Neuronal stem cell (in vitro differentiated cells): ENCODE measurements around the gene ETF1.
A peak's percentile ranks its signal among the peaks of the same experiment; 100 is the strongest.

Source experiments
- DNase-seq: peaks from one replicate; pipeline ENCODE4 v3.0.0-alpha.2; 2013; ENCODE audit warnings: low spot score
- H2AFZ ChIP-seq: one replicate; pipeline ENCODE4 v1.6.1; 2013; ENCODE audit warnings: mild to moderate bottlenecking, low read length, inconsistent platforms
- H2AK5ac ChIP-seq: 2 replicates; pipeline ENCODE4 v1.6.1; 2013; ENCODE audit warnings: low read depth, mild to moderate bottlenecking, inconsistent platforms, low read length, moderate library complexity, mixed read lengths
- H2BK120ac ChIP-seq: 2 replicates; pipeline ENCODE4 v1.6.1; 2013; ENCODE audit warnings: low read depth, mild to moderate bottlenecking, inconsistent platforms, low read length, moderate library complexity, mixed read lengths
- H2BK12ac ChIP-seq: one replicate; pipeline ENCODE4 v1.6.1; 2013; ENCODE audit warnings: low read length, inconsistent platforms
- H2BK15ac ChIP-seq: 2 replicates; pipeline ENCODE4 v1.6.1; 2013; ENCODE audit warnings: mild to moderate bottlenecking, low read length, inconsistent platforms, mixed read lengths
- H2BK5ac ChIP-seq: one replicate; pipeline ENCODE4 v1.6.1; 2013; ENCODE audit warnings: inconsistent platforms, mild to moderate bottlenecking, low read length, moderate library complexity
- H3K14ac ChIP-seq: one replicate; pipeline ENCODE4 v1.6.1; 2013; ENCODE audit warnings: low read length, inconsistent platforms
- H3K18ac ChIP-seq: 2 replicates; pipeline ENCODE4 v1.6.1; 2013; ENCODE audit warnings: low read length, inconsistent platforms
- H3K23ac ChIP-seq: 2 replicates; pipeline ENCODE4 v1.6.1; 2013; ENCODE audit warnings: low read depth, mild to moderate bottlenecking, mixed read lengths, low read length, inconsistent platforms; ENCODE audit not compliant: poor library complexity
- H3K27ac ChIP-seq: replicated peaks from 3 replicates; pipeline ENCODE4 v1.5.1; 2013; ENCODE audit warnings: low read length, inconsistent platforms
- H3K27me3 ChIP-seq, 3 experiments: 2 replicates each; pipeline ENCODE4 v1.6.1; 2013; ENCODE audit warnings: low read length in 3 of 3, mild to moderate bottlenecking in 2 of 3, inconsistent platforms in 1 of 3, low read depth in 1 of 3, mixed read lengths in 1 of 3, moderate library complexity in 1 of 3; ENCODE audit not compliant: control insufficient read depth in 3 of 3, insufficient read depth in 3 of 3
- H3K36me3 ChIP-seq, 2 donors: replicated peaks in 1 of 2; 2 replicates each; pipeline ENCODE4 v1.6.1; 2013; ENCODE audit warnings: low read length in 2 of 2; ENCODE audit not compliant: control insufficient read depth in 2 of 2, insufficient read depth in 2 of 2
- H3K4ac ChIP-seq: 2 replicates; pipeline ENCODE4 v1.6.1; 2013; ENCODE audit warnings: inconsistent platforms, mild to moderate bottlenecking, low read length, moderate library complexity
- H3K4me1 ChIP-seq, 2 donors: 1 replicate in 1 of 2; 2 replicates in 1 of 2; pipeline ENCODE4 v1.6.1; 2013; ENCODE audit warnings: low read length in 2 of 2, low read depth in 1 of 2; ENCODE audit not compliant: control insufficient read depth in 2 of 2, insufficient read depth in 1 of 2
- H3K4me2 ChIP-seq: one replicate; pipeline ENCODE4 v1.6.1; 2013; ENCODE audit warnings: mild to moderate bottlenecking, low read length, inconsistent platforms; ENCODE audit not compliant: insufficient read depth, poor library complexity, severe bottlenecking
- H3K4me3 ChIP-seq, 2 donors: 2 replicates each; pipeline ENCODE4 v1.5.1; 2013; ENCODE audit warnings: low read length in 2 of 2, mild to moderate bottlenecking in 2 of 2, inconsistent platforms in 1 of 2, moderate library complexity in 1 of 2
- H3K79me1 ChIP-seq: one replicate; pipeline ENCODE4 v1.6.1; 2013; ENCODE audit warnings: low read depth, mild to moderate bottlenecking, inconsistent platforms, low read length, moderate library complexity
- H3K9ac ChIP-seq: one replicate; pipeline ENCODE4 v1.6.1; 2013; ENCODE audit warnings: mild to moderate bottlenecking, low read depth, low read length, inconsistent platforms; ENCODE audit not compliant: poor library complexity
- H3K9me3 ChIP-seq, 2 donors: replicated peaks in 1 of 2; 2 replicates each; pipeline versions ENCODE3 to v1.6.1; 2013; ENCODE audit warnings: low read length in 2 of 2, mild to moderate bottlenecking in 2 of 2, inconsistent platforms in 1 of 2, low read depth in 1 of 2, mixed read lengths in 1 of 2, moderate library complexity in 1 of 2; ENCODE audit not compliant: control insufficient read depth in 2 of 2, insufficient read depth in 1 of 2
- H4K8ac ChIP-seq: one replicate; pipeline ENCODE4 v1.6.1; 2013; ENCODE audit warnings: low read depth, mild to moderate bottlenecking, inconsistent platforms, low read length, moderate library complexity
- H4K91ac ChIP-seq: one replicate; pipeline ENCODE4 v1.6.1; 2013; ENCODE audit warnings: low read length, low read depth, mild to moderate bottlenecking, inconsistent platforms; ENCODE audit not compliant: poor library complexity
- WGBS, 2 donors: extraction: QIAGEN DNeasy Blood & Tissue Kit; methylation state at CpG; one replicate each; pipeline ENCODE4 v1.1.7; 2013; ENCODE audit warnings: missing lambda C conversion rate in 2 of 2, mixed read lengths in 1 of 2; ENCODE audit not compliant: insufficient read length in 2 of 2, insufficient replicate concordance in 1 of 2; ENCODE audit errors: extremely low coverage in 2 of 2; 5-methylcytosine and 5-hydroxymethylcytosine counted together

The ETF1 gene

GRCh38 chr5:138492560-138493045, 50.4 kb downstream of the ETF1 start:
- H3K18ac ChIP-seq, result peak overlapping the region; percentile 93
- H3K79me1 ChIP-seq, result no peaks in the 10 kb centered on the region
- peak overlapping the region; percentile 5 for H3K27ac ChIP-seq

GRCh38 chr5:138491669-138492559, 51.1 kb downstream of the ETF1 start:
- no peak overlapping the region for H2BK12ac ChIP-seq
- peak overlapping the region; percentile 47 for H2BK5ac ChIP-seq
- H2BK120ac ChIP-seq, result peak overlapping the region; percentile 64
- peak overlapping the region; percentile 97 for H2AFZ ChIP-seq
- H3K4me1 ChIP-seq, result peaks cover 25 to 43% of the 10 kb centered on the region in 2 donors
- DNase-seq, result peak; percentile 64
- H4K91ac ChIP-seq, result no peak overlapping the region
- H3K23ac ChIP-seq, result peak overlapping the region; percentile 30
- H2AK5ac ChIP-seq, result peak overlapping the region; percentile 91
- peak overlapping the region; percentile 84 for H3K4me2 ChIP-seq
- peak overlapping the region; percentile 5 for H3K4ac ChIP-seq
- no peak overlapping the region for H4K8ac ChIP-seq
- peaks cover 0 to 2% of the 10 kb centered on the region in 2 donors for H3K9me3 ChIP-seq
- whole genome bisulfite sequencing, 2 donors, result no CpG with 5 or more reads among the region's 93 CpGs
- H3K36me3 ChIP-seq, result no peaks in the 10 kb centered on the region
- peak overlapping the region; percentile 64 for H3K9ac ChIP-seq
- no peak overlapping the region for H3K27ac ChIP-seq
- H2BK15ac ChIP-seq, result peak overlapping the region; percentile 79
- peak overlapping the region; percentile 76 for H3K14ac ChIP-seq
- peaks cover 0 to 3% (median 0%) of the 10 kb centered on the region in 3 experiments for H3K27me3 ChIP-seq
- no peaks in the 10 kb centered on the region for H3K79me1 ChIP-seq
- H3K4me3 ChIP-seq, result peak overlapping the region; percentile 70 to 76
- H3K18ac ChIP-seq, result peak overlapping the region; percentile 99

More at GRCh38 chr5:138492560-138493045, 50.4 kb downstream of the ETF1 start:
- peaks cover 0 to 3% (median 0%) of the 10 kb centered on the region in 3 experiments for H3K27me3 ChIP-seq
- H4K91ac ChIP-seq, result no peak overlapping the region
- no peak overlapping the region for H3K4ac ChIP-seq
- peak overlapping the region; percentile 19 for H2BK15ac ChIP-seq
- H3K14ac ChIP-seq, result peak overlapping the region; percentile 48
- peak overlapping the region; percentile 2 for H3K23ac ChIP-seq
- H2BK12ac ChIP-seq, result no peak overlapping the region
- H3K4me2 ChIP-seq, result peak overlapping the region; percentile 84
- peak overlapping the region; percentile 97 for H2AFZ ChIP-seq
- peak overlapping the region; percentile 47 for H2BK5ac ChIP-seq
- H3K4me3 ChIP-seq, result peak overlapping the region; percentile 70 to 76
- H2AK5ac ChIP-seq, result peak overlapping the region; percentile 9
- WGBS, 2 donors, result no CpG with 5 or more reads among the region's 10 CpGs
- DNase-seq, result no peak
- peaks cover 25 to 41% of the 10 kb centered on the region in 2 donors for H3K4me1 ChIP-seq
- no peak overlapping the region for H2BK120ac ChIP-seq
- H3K9ac ChIP-seq, result peak overlapping the region; percentile 64
- H3K9me3 ChIP-seq, result peaks cover 0 to 2% of the 10 kb centered on the region in 2 donors
- H3K36me3 ChIP-seq, result no peaks in the 10 kb centered on the region
- no peak overlapping the region for H4K8ac ChIP-seq

DNA sequence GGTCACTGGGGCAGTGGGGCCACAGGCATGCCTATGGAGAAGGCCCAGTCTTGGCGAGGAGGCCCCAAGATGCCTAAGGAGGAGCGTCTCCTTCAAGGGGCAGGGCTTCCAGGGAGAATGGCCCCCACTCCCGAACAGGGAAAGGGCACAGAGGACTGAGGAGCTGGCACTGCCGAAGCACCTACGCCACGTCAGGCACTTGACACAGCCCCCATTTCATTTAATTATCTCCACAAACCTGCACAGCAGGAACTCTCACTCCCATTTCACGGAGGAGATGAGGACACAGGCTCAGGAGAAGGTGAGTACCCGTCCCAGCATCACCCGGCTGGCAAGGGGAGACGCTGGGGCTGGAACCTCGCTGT, 51.8 kb downstream of the ETF1 start:
- no peak for DNase-seq

More for the DNA sequence above, 51.8 kb downstream of the ETF1 start:
- Histone ChIP-seq H3K4me3 (peak overlapping the region in 1 of 2 donors; percentile 70), H3K9me3 (peaks cover 0 to 2% of the 10 kb centered on the region in 2 donors), H2BK12ac (peak overlapping the region; percentile 76), H3K27ac (no peak overlapping the region), H2BK15ac (peak overlapping the region; percentile 79), H3K18ac (peak overlapping the region; percentile 99), H4K91ac (peak overlapping the region; percentile 20), H3K9ac (peak overlapping the region; percentile 27), H3K79me1 (no peaks in the 10 kb centered on the region), H2AFZ (peak overlapping the region; percentile 97), H3K4me2 (peak overlapping the region; percentile 84), H2BK5ac (peak overlapping the region; percentile 46), H2AK5ac (peak overlapping the region; percentile 91), H3K36me3 (no peaks in the 10 kb centered on the region), H3K14ac (no peak overlapping the region), H3K23ac (peak overlapping the region; percentile 9), H2BK120ac (peak overlapping the region; percentile 64), H3K27me3 (peaks cover 0 to 3% (median 0%) of the 10 kb centered on the region in 3 experiments), H3K4me1 (peaks cover 26 to 43% of the 10 kb centered on the region in 2 donors), H3K4ac (peak overlapping the region; percentile 5), H4K8ac (no peak overlapping the region)
- WGBS, 2 donors, result no CpG with 5 or more reads among the region's 11 CpGs
